Ovary (tissue), 9 donors: Measurements from ENCODE around the gene DPM3. TPM values are rescaled to one million over a fixed set of nuclear protein-coding genes. Genes with fewer than 3 reads are reported as not detected.

ENCODE experiments used
- DNase-seq, 5 donors: peaks; one replicate each; pipeline ENCODE4 v3.0.0-alpha.2; 2019 to 2020
- H3K27ac ChIP-seq, 2 donors: fragments of 200-600 bp; one replicate each; pipeline versions ENCODE4 v1.5.1 to v1.8.0; 2019 to 2022
- H3K27me3 ChIP-seq: fragments of 200-600 bp; one replicate; pipeline ENCODE4 v1.8.0; 2022
- H3K36me3 ChIP-seq: fragments of 200-600 bp; sonication (generic); one replicate; pipeline ENCODE4 v1.5.1; 2019
- H3K4me1 ChIP-seq: one replicate; pipeline ENCODE4 v1.8.1; 2013; ENCODE audit warnings: mild to moderate bottlenecking, moderate library complexity; ENCODE audit not compliant: insufficient read depth
- H3K4me3 ChIP-seq: fragments of 200-600 bp; sonication (generic); one replicate; pipeline ENCODE4 v1.5.1; 2017
- H3K9me3 ChIP-seq, 2 donors: fragments of 200-600 bp in 1 of 2; sonication (generic) in 1 of 2; one replicate each; pipeline versions ENCODE4 v1.5.1 to v1.8.1; 2013 to 2019; ENCODE audit warnings: mild to moderate bottlenecking in 1 of 2, moderate library complexity in 1 of 2
- EP300 ChIP-seq: sonication (generic); formaldehyde crosslinking; IDR thresholded peaks from one replicate; pipeline ENCODE4 v1.6.1; 2017; ENCODE audit warnings: antibody characterized with exemption
- POLR2A ChIP-seq: fragments of 450-650 bp; IDR thresholded peaks from one replicate; pipeline ENCODE4 v1.6.1; 2017; ENCODE audit warnings: antibody characterized with exemption, mild to moderate bottlenecking, moderate library complexity
- WGBS, 3 donors: extraction: QIAGEN DNeasy Blood & Tissue Kit in 1 of 3; methylation state at CpG; one replicate each; pipeline versions ENCODE4 v1.1.5 to v1.1.7; 2013 to 2017; 5-methylcytosine and 5-hydroxymethylcytosine counted together
- intact Hi-C, 4 donors: fragments of 100-400 bp; cut with DNase I; formaldehyde crosslinking; loops; one replicate each; pipeline versions ENCODE4 v1.11.0 to v1.15.1; 2022 to 2023
- polyA plus RNA-seq, 2 donors: library from polyadenylated mRNA; stranded (reverse); fragments of 200-250 nt in 1 of 2; fragments of 350-450 nt in 1 of 2; fragmentation: Illumina TruSeq in 1 of 2; extraction: RNeasy Lipid Tissue Mini Kit (QIAGEN cat#74804) in 1 of 2; gene quantifications; one replicate each; pipeline ENCODE4 v1.2.3, GENCODE V29; 2013 to 2014
- total RNA-seq, 7 donors: library from RNA; depleted of rRNA in 2 of 7; stranded (reverse); fragments of >200 nt in 2 of 7; fragmentation: NEBNext Ultra II Directional in 3 of 7; extraction: Animal tissue kit (Norgen Biotek cat#: 25700) in 3 of 7; gene quantifications; one replicate each; pipeline versions ENCODE4 v1.1.0 to v1.2.4, GENCODE V29; 2016 to 2023
- TF ChIP-seq, protein P1 (sequence below), 3 donors: fragments of 450-650 bp in 2 of 3; fragments of 200-600 bp in 1 of 3; IDR thresholded peaks; one replicate each; pipeline versions ENCODE4 v1.5.1 to v1.8.0; 2016 to 2022; ENCODE audit warnings: antibody characterized with exemption in 3 of 3, mild to moderate bottlenecking in 1 of 3
- donor health status: DM: no; HTN: no; CAD: no; lungs with moderate emphysema.
- donor health status: DM: no; HTN: no; CAD: no.
- donor health status: Bipolar disorder and iron deficiency.
- donor health status: DM: yes; HTN: yes; CAD: no.
- donor health status: DM: no; HTN: no; CAD: no.
- donor health status: DM: yes; HTN: yes; CAD: no.

The DPM3 gene
- total and polyA plus RNA-seq, 9 donors = 0.70 to 168 (median 85.5) TPM

DNA sequence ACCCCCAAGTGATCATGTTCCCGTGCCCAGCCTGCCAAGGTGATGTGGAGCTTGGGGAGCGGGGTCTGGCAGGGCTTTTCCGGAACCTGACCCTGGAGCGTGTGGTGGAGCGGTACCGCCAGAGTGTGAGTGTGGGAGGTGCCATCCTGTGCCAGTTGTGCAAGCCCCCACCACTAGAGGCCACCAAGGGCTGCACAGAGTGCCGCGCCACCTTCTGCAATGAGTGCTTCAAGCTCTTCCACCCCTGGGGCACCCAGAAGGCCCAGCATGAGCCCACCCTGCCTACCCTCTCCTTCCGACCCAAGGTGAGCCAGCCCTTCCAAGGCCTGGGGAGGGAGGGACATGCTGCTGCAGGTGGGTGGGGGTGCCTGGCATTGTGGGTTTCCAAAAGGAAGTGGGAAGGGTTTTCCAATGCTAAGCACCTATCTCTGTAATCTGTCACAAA, 35.6 kb upstream of the DPM3 start:
- H3K9me3 ChIP-seq = no peaks in the 10 kb centered on the region
- TF ChIP-seq EP300 (no peak), POLR2A (no peak)
- TF ChIP-seq, protein P1, sequence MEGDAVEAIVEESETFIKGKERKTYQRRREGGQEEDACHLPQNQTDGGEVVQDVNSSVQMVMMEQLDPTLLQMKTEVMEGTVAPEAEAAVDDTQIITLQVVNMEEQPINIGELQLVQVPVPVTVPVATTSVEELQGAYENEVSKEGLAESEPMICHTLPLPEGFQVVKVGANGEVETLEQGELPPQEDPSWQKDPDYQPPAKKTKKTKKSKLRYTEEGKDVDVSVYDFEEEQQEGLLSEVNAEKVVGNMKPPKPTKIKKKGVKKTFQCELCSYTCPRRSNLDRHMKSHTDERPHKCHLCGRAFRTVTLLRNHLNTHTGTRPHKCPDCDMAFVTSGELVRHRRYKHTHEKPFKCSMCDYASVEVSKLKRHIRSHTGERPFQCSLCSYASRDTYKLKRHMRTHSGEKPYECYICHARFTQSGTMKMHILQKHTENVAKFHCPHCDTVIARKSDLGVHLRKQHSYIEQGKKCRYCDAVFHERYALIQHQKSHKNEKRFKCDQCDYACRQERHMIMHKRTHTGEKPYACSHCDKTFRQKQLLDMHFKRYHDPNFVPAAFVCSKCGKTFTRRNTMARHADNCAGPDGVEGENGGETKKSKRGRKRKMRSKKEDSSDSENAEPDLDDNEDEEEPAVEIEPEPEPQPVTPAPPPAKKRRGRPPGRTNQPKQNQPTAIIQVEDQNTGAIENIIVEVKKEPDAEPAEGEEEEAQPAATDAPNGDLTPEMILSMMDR (IDR thresholded peaks at IDR 0.05) = no peak
- H3K27ac ChIP-seq = no peak overlapping the region
- H3K36me3 ChIP-seq = no peaks in the 10 kb centered on the region
- no peak overlapping the region for H3K4me3 ChIP-seq
- peak in 2 of 5 donors; percentile 27 to 28 for DNase-seq
- H3K27me3 ChIP-seq = no peaks in the 10 kb centered on the region
- no peaks in the 10 kb centered on the region for H3K4me1 ChIP-seq
- intact Hi-C loops = loop anchor here in 1 of 4 donors (10.0 kb wide), 2 partner anchors 149 to 419 kb away; partner anchors contain the start of gene RUSC1
- WGBS, 3 donors = 78 to 91% (median 79%) methylated on average over 9 of the region's 9 CpGs

DNA sequence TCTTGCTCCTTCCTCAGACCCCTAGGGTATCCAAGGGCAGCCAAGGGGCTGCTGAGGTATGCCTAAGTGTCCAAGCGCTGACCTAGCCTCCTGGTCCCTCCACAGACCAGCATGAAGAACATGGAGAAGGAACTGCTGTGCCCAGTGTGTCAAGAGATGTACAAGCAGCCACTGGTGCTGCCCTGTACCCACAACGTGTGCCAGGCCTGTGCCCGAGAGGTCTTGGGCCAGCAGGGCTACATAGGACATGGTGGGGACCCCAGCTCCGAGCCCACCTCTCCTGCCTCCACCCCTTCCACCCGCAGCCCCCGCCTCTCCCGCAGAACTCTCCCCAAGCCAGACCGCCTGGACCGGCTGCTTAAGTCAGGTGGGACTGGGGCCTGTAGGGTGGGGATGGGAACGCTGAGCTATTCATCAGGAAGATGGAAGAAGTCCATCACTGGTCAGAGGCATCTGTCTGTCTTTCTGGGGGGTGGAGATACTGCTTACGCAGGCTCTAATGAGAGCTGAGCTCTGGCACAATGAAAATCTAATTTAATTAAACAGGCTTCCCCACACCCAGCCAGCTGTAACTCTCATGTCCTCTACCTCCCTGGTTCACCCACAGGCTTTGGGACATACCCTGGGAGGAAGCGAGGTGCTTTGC, 35.1 kb upstream of the DPM3 start:
- TF ChIP-seq, protein P1 (IDR thresholded peaks at IDR 0.05) = no peak
- TF ChIP-seq EP300 = no peak
- TF ChIP-seq POLR2A = no peak
- peak in 2 of 5 donors; percentile 23 to 24 for DNase-seq
- no peaks in the 10 kb centered on the region for H3K4me1 ChIP-seq
- H3K4me3 ChIP-seq = no peak overlapping the region
- H3K27ac ChIP-seq = no peak overlapping the region
- intact Hi-C loops = loop anchor here in 1 of 4 donors (10.0 kb wide), 2 partner anchors 149 to 419 kb away; partner anchors contain the start of gene RUSC1
- WGBS, 3 donors = 77 to 84% (median 78%) methylated on average over 11 to 12 of the region's 12 CpGs
- H3K27me3 ChIP-seq = no peaks in the 10 kb centered on the region
- no peaks in the 10 kb centered on the region for H3K36me3 ChIP-seq
- H3K9me3 ChIP-seq = no peaks in the 10 kb centered on the region

DNA sequence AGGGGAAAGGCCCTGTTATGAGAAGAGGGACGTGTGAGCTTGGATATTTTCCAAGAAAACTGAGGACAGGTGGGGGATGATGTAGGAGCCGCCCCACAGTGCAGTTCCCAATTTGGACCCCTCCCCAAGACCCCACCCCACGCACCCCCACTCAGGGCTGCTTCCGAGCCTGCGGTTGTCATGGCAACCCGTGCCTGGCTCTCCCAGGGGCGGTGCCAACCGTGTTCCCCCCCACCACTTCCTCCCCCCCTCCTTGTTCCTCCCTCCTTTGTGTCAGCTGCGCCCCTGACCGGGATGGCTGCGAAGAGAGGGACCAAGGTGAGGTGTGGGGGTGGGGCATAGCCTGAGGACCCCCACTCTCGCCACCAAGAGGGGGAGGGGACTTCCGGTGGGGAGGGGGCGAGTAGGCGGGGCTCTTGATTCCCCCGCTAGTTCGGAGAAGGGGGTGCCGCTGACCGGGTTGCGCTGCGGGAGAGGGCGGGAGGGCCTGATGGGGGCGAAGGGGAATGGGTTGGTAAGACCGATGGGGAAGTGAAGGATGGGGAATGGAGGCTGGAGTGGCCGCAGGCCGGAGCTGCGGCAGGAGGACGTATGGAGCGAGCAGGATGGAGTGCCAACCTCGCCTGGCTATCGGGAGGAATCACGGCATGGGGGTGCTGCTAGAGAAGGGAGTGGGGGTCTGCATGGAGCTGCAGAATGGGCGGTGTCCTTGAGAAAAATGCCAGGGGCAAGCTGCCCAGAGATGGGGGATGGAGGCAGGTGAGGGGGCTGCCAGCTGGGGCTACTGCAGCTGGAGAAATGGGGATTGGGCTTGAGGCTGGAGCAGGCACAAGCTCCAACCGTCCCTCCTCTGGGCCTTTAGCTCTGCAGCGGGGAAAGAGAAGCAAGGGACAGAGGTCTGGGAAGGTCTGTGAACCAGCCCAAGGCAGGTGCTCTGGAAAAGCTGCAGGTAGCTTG, 34.3 kb upstream of the DPM3 start:
- Histone ChIP-seq H3K4me1 (no peaks in the 10 kb centered on the region), H3K4me3 (peak overlapping the region; percentile 95), H3K9me3 (no peaks in the 10 kb centered on the region), H3K36me3 (no peaks in the 10 kb centered on the region), H3K27ac (no peak overlapping the region), H3K27me3 (no peaks in the 10 kb centered on the region)
- TF ChIP-seq EP300 = no peak
- TF ChIP-seq, protein P1 (IDR thresholded peaks at IDR 0.05) = no peak
- DNase-seq = peak in 2 of 5 donors; percentile 45 to 49
- intact Hi-C loops = loop anchor here in 2 of 4 donors (5.0 to 10.0 kb wide), 3 partner anchors 37 to 420 kb away; partner anchors contain the start of genes RUSC1 (in 1 of the 2) and SLC50A1 (in 1 of the 2)
- WGBS, 3 donors = 4 to 8% (median 5%) methylated on average over 32 to 35 of the region's 35 CpGs
